Glutamatergic neuron (in vitro differentiated cells): ENCODE measurements around the gene C1orf210. TPM values are rescaled to one million over a fixed set of nuclear protein-coding genes. Genes with fewer than 3 reads are reported as not detected.

Experiments
- DNase-seq: peaks from one replicate; pipeline ENCODE4 v3.0.0; 2022
- H3K27ac Mint-ChIP-seq: one replicate; pipeline ENCODE4 v1.8.0; 2020; ENCODE audit warnings: mild to moderate bottlenecking, mixed read lengths, inconsistent platforms; ENCODE audit not compliant: unreplicated experiment
- H3K27me3 Mint-ChIP-seq: one replicate; pipeline ENCODE4 v1.8.0; 2020; ENCODE audit warnings: mild to moderate bottlenecking, moderate library complexity, mixed read lengths, inconsistent platforms; ENCODE audit not compliant: unreplicated experiment
- H3K36me3 Mint-ChIP-seq: one replicate; pipeline ENCODE4 v1.8.0; 2020; ENCODE audit warnings: mild to moderate bottlenecking, mixed read lengths, inconsistent platforms; ENCODE audit not compliant: unreplicated experiment
- H3K4me1 Mint-ChIP-seq: one replicate; pipeline ENCODE4 v1.8.0; 2020; ENCODE audit warnings: mild to moderate bottlenecking, low read depth, mixed read lengths, inconsistent platforms; ENCODE audit not compliant: unreplicated experiment
- H3K4me3 Mint-ChIP-seq: one replicate; pipeline ENCODE4 v1.8.0; 2020; ENCODE audit warnings: mild to moderate bottlenecking, mixed read lengths, inconsistent platforms; ENCODE audit not compliant: unreplicated experiment
- H3K9me3 Mint-ChIP-seq: one replicate; pipeline ENCODE4 v1.8.0; 2020; ENCODE audit warnings: mild to moderate bottlenecking, moderate library complexity, mixed read lengths, inconsistent platforms; ENCODE audit not compliant: unreplicated experiment
- CTCF ChIP-seq: fragments of 200-600 bp; sonication (generic); IDR thresholded peaks from one replicate; pipeline ENCODE4 v1.5.0; 2021; ENCODE audit not compliant: partially characterized antibody, unreplicated experiment
- total RNA-seq: library from RNA; stranded (reverse); fragmentation: NEBNext Ultra II Directional; extraction: Animal tissue kit (Norgen Biotek cat#: 25700); gene quantifications from one replicate; pipeline ENCODE4 v1.2.1, GENCODE V29; 2021; ENCODE audit not compliant: unreplicated experiment

The C1orf210 gene
- total RNA-seq, 1 donor from 2014 or later: not detected

- Mint-ChIP-seq H3K27ac (no peak overlapping the region), H3K27me3 (peaks cover 3% of the 10 kb centered on the region), H3K36me3 (peaks cover 37% of the 10 kb centered on the region), H3K4me1 (no peaks in the 10 kb centered on the region), H3K4me3 (no peak overlapping the region), H3K9me3 (peaks cover 12% of the 10 kb centered on the region)
- DNase-seq: no peak
- no peak for TF ChIP-seq CTCF
These were observed 27.0 kb downstream of the C1orf210 start for GRCh38 chr1:43258370-43258769.

GRCh38 chr1:43256675-43257570 is 28.5 kb downstream of the C1orf210 start:
- Mint-ChIP-seq H3K36me3 (peaks cover 38% of the 10 kb centered on the region), H3K4me3 (no peak overlapping the region), H3K9me3 (peaks cover 17% of the 10 kb centered on the region), H3K27me3 (peaks cover 2% of the 10 kb centered on the region), H3K27ac (no peak overlapping the region), H3K4me1 (no peaks in the 10 kb centered on the region)
- TF ChIP-seq CTCF: no peak
- DNase-seq: no peak

- DNase-seq: no peak
- Mint-ChIP-seq H3K27ac (no peak overlapping the region), H3K27me3 (peaks cover 2% of the 10 kb centered on the region), H3K4me1 (no peaks in the 10 kb centered on the region), H3K9me3 (peaks cover 10% of the 10 kb centered on the region), H3K4me3 (no peak overlapping the region), H3K36me3 (peaks cover 30% of the 10 kb centered on the region)
- no peak for TF ChIP-seq CTCF
These were observed 29.8 kb downstream of the C1orf210 start for GRCh38 chr1:43255438-43256210.

- TF ChIP-seq CTCF: no peak
- Mint-ChIP-seq H3K36me3 (peaks cover 30% of the 10 kb centered on the region), H3K4me3 (no peak overlapping the region), H3K4me1 (no peaks in the 10 kb centered on the region), H3K27me3 (peaks cover 2% of the 10 kb centered on the region), H3K27ac (no peak overlapping the region), H3K9me3 (peaks cover 10% of the 10 kb centered on the region)
- no peak for DNase-seq
These were observed 31.5 kb downstream of the C1orf210 start for GRCh38 chr1:43253876-43254275.
